CD4-positive, alpha-beta T cell (primary cell): Measurements from ENCODE around the gene BCAR3. TPM values are rescaled to one million over a fixed set of nuclear protein-coding genes. Genes with fewer than 3 reads are reported as not detected.
A peak's percentile ranks its signal among the peaks of the same experiment; 100 is the strongest.

ENCODE experiments used
- ATAC-seq: fragments of 200-7000 bp; cut with Tn5 transposase; one replicate; pipeline ENCODE4 v1.10.0; 2022; ENCODE audit warnings: mild to moderate bottlenecking; ENCODE audit not compliant: poor library complexity
- CTCF ChIA-PET: fragments of 350-600 bp; sonication (Branson Sonifier 250); formaldehyde crosslinking; loops from one replicate; lab custom pipeline; 2021; ENCODE audit warnings: antibody characterized with exemption, inconsistent platforms; lab: Charles Lee
- POLR2A ChIA-PET: fragments of 350-600 bp; sonication (Branson Sonifier 250); formaldehyde crosslinking; loops from one replicate; lab custom pipeline; 2021; ENCODE audit warnings: antibody characterized with exemption, inconsistent platforms; lab: Charles Lee
- DNase-seq, 14 experiments: peaks; one replicate each; pipeline ENCODE4 v3.0.0-alpha.2; 2013 to 2020; ENCODE audit warnings: mixed read lengths in 2 of 14
- H3K27ac ChIP-seq, 2 donors: one replicate each; pipeline versions ENCODE4 v1.5.1 to v1.7.0; 2013; ENCODE audit warnings: low read length in 2 of 2, low read depth in 1 of 2, mild to moderate bottlenecking in 1 of 2
- H3K27me3 ChIP-seq, 2 experiments: 1 replicate in 1 of 2; 2 replicates in 1 of 2; pipeline versions ENCODE4 v1.6.1 to v1.7.0; 2013; ENCODE audit warnings: low read length in 2 of 2, control low read depth in 1 of 2, mild to moderate bottlenecking in 1 of 2, moderate library complexity in 1 of 2; ENCODE audit not compliant: insufficient read depth in 2 of 2, control insufficient read depth in 1 of 2
- H3K36me3 ChIP-seq: one replicate; pipeline ENCODE4 v1.6.1; 2013; ENCODE audit warnings: low read length, control low read depth; ENCODE audit not compliant: insufficient read depth
- H3K4me1 ChIP-seq: one replicate; pipeline ENCODE4 v1.6.1; 2013; ENCODE audit warnings: low read length, control low read depth; ENCODE audit not compliant: insufficient read depth
- H3K4me3 ChIP-seq: one replicate; pipeline ENCODE4 v1.5.1; 2013; ENCODE audit warnings: mild to moderate bottlenecking, low read length, moderate library complexity
- H3K9me3 ChIP-seq, 2 experiments: 1 replicate in 1 of 2; 2 replicates in 1 of 2; pipeline versions ENCODE4 v1.6.1 to v1.7.0; 2013; ENCODE audit warnings: low read length in 2 of 2, mild to moderate bottlenecking in 2 of 2, control low read depth in 1 of 2, moderate library complexity in 1 of 2; ENCODE audit not compliant: control insufficient read depth in 1 of 2, insufficient read depth in 1 of 2
- H3K27ac Mint-ChIP-seq: one replicate; pipeline ENCODE4 v1.8.0; 2020; ENCODE audit warnings: mixed read lengths
- H3K27me3 Mint-ChIP-seq: one replicate; pipeline ENCODE4 v1.8.0; 2021; ENCODE audit warnings: mixed read lengths
- H3K36me3 Mint-ChIP-seq: one replicate; pipeline ENCODE4 v1.8.0; 2021; ENCODE audit warnings: low read depth, mixed read lengths
- H3K4me1 Mint-ChIP-seq: one replicate; pipeline ENCODE4 v1.8.0; 2021; ENCODE audit warnings: low read depth, mixed read lengths
- H3K4me3 Mint-ChIP-seq: one replicate; pipeline ENCODE4 v1.8.0; 2020; ENCODE audit warnings: mild to moderate bottlenecking, mixed read lengths
- H3K9me3 Mint-ChIP-seq: one replicate; pipeline ENCODE4 v1.8.0; 2020; ENCODE audit warnings: mixed read lengths
- intact Hi-C, 2 experiments: fragments of 100-400 bp; cut with DNase I in 1 of 2; cut with micrococcal nuclease in 1 of 2; formaldehyde crosslinking; loops; one replicate each; pipeline versions ENCODE4 v1.15.1 to v1.9.0; 2023 to 2025; cut with DNase I, micrococcal nuclease
- total RNA-seq, 174 experiments: library from RNA in 2 of 174; stranded (reverse) in 2 of 174; gene quantifications; one replicate each; pipeline ENCODE4 v1.2.3 and lab custom pipeline; 2021 to 2026
- TF ChIP-seq, protein P1 (sequence below): fragments of 200-600 bp; IDR thresholded peaks from one replicate; pipeline ENCODE4 v1.8.0; 2022; ENCODE audit warnings: antibody characterized with exemption, mild to moderate bottlenecking

BCAR3 gene
- total RNA-seq, 2 experiments from 2014 or later: 0.47 to 0.92 TPM

GRCh38 chr1:93614986-93615581 is 66.6 kb downstream of the BCAR3 start:
- Histone ChIP-seq H3K27ac (no peak overlapping the region), H3K4me1 (peaks cover 10% of the 10 kb centered on the region), H3K27me3 (no peaks in the 10 kb centered on the region), H3K4me3 (no peak overlapping the region), H3K36me3 (no peaks in the 10 kb centered on the region), H3K9me3 (no peaks in the 10 kb centered on the region)
- Mint-ChIP-seq H3K4me1 (peaks cover 10% of the 10 kb centered on the region), H3K27ac (no peak overlapping the region), H3K36me3 (no peaks in the 10 kb centered on the region), H3K27me3 (no peaks in the 10 kb centered on the region), H3K9me3 (no peaks in the 10 kb centered on the region), H3K4me3 (no peak overlapping the region)
- ATAC-seq: no peak
- ChIA-PET POLR2A (no interaction called here), CTCF (no interaction called here)
- DNase-seq: peak in 1 of 14 experiments; percentile 10
- TF ChIP-seq, protein P1, sequence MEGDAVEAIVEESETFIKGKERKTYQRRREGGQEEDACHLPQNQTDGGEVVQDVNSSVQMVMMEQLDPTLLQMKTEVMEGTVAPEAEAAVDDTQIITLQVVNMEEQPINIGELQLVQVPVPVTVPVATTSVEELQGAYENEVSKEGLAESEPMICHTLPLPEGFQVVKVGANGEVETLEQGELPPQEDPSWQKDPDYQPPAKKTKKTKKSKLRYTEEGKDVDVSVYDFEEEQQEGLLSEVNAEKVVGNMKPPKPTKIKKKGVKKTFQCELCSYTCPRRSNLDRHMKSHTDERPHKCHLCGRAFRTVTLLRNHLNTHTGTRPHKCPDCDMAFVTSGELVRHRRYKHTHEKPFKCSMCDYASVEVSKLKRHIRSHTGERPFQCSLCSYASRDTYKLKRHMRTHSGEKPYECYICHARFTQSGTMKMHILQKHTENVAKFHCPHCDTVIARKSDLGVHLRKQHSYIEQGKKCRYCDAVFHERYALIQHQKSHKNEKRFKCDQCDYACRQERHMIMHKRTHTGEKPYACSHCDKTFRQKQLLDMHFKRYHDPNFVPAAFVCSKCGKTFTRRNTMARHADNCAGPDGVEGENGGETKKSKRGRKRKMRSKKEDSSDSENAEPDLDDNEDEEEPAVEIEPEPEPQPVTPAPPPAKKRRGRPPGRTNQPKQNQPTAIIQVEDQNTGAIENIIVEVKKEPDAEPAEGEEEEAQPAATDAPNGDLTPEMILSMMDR: no peak
- intact Hi-C loops: no loop called here

DNA sequence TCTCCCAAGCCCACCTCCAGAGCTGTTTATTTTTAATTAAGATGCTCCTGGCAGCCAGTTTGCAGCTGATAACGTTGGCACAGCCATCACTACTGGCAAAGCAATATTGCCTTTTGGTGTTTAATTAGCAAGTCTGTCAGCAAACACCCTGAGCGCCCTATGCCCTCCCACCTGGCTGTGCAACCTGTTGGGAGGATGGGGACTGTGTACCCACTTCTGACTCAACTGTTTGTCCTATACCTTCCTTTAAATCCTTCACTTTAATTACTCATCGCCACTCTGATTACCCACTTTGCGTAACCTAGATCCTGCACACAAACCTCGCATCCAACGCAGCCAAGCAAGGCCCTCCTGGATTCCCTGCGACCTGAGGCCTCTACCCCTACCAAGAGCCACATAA is 67.1 kb downstream of the BCAR3 start:
- Histone ChIP-seq H3K27ac (no peak overlapping the region), H3K36me3 (no peaks in the 10 kb centered on the region), H3K4me1 (peaks cover 10% of the 10 kb centered on the region), H3K9me3 (no peaks in the 10 kb centered on the region), H3K27me3 (no peaks in the 10 kb centered on the region), H3K4me3 (no peak overlapping the region)
- Mint-ChIP-seq H3K27ac (no peak overlapping the region), H3K9me3 (no peaks in the 10 kb centered on the region), H3K27me3 (no peaks in the 10 kb centered on the region), H3K36me3 (no peaks in the 10 kb centered on the region), H3K4me1 (peaks cover 10% of the 10 kb centered on the region), H3K4me3 (no peak overlapping the region)
- intact Hi-C loops: no loop called here
- ATAC-seq: no peak
- POLR2A ChIA-PET: no interaction called here
- no peak for DNase-seq
- CTCF ChIA-PET: no interaction called here
- TF ChIP-seq, protein P1: no peak

DNA sequence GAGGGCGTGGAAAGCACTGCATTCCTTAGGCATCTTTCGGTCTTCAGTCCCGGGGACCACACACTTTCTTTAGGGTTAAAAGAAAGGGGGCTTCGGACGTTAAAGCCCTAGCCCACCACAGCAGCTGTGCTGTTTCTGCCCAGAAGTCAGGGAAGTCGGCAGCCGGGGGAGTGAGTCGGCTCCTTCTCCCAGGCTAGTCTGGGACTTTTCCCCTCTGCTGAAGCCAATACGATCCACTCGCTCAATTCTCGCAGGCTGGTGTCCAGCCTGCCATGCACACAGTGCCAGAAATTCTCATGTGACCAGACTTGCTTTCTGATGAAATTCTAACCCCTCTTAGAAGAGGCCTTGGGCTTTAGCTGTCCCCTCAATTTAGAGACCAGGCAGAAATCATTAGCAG is 67.7 kb downstream of the BCAR3 start:
- peaks cover 10% of the 10 kb centered on the region for H3K4me1 Mint-ChIP-seq
- intact Hi-C loops: no loop called here
- no peaks in the 10 kb centered on the region for H3K9me3 Mint-ChIP-seq
- no peak for ATAC-seq
- H3K4me1 ChIP-seq: peaks cover 10% of the 10 kb centered on the region
- ChIA-PET CTCF (no interaction called here), POLR2A (no interaction called here)
- H3K27me3 ChIP-seq: no peaks in the 10 kb centered on the region
- no peak overlapping the region for H3K4me3 Mint-ChIP-seq
- DNase-seq: no peak
- H3K36me3 Mint-ChIP-seq: no peaks in the 10 kb centered on the region
- no peak overlapping the region for H3K27ac Mint-ChIP-seq
- H3K27me3 Mint-ChIP-seq: no peaks in the 10 kb centered on the region
- no peak overlapping the region for H3K4me3 ChIP-seq
- H3K36me3 ChIP-seq: no peaks in the 10 kb centered on the region
- TF ChIP-seq, protein P1: no peak
- no peaks in the 10 kb centered on the region for H3K9me3 ChIP-seq
- H3K27ac ChIP-seq: no peak overlapping the region
